ENCODE data around the gene ZNF709.

GRCh38 chr19:12497032-12497431 lies 12.4 kb upstream of the ZNF709 start:
- TF ChIP-seq CTCF (conservative IDR thresholded peaks at IDR 0.05 in 1 of 2, IDR thresholded peaks at IDR 0.05 in 1 of 2; ENCODE audit: low read depth in 1 of 2, low read length in 2 of 2), result no peak
- TF ChIP-seq EZH2 (IDR thresholded peaks at IDR 0.05; ENCODE audit: low read length, missing control alignments), result no peak
